HepG2 (cell line): Measurements from ENCODE around the gene ELMOD1. TPM values are rescaled to one million over a fixed set of nuclear protein-coding genes. Genes with fewer than 3 reads are reported as not detected.

ENCODE experiments used
- ATAC-seq: fragments of 200-7000 bp; cut with Tn5 transposase; 3 replicates; pipeline ENCODE4 v1.9.1; 2020; ENCODE audit warnings: mild to moderate bottlenecking, moderate library complexity
- BruUV-seq: library from RNA; stranded (reverse); fragments of 400-500 nt; replicated peaks from 2 replicates; lab custom pipeline; 2021; lab: Mats Ljungman, UMichigan
- CTCF ChIA-PET: fragments of 300-600 bp; formaldehyde crosslinking; extraction: SDS; loops from one replicate; lab custom pipeline; 2021; ENCODE audit warnings: low total read pairs, inconsistent platforms, low intra/inter-chr PET ratio; lab: Yijun Ruan, JAX
- POLR2A ChIA-PET: fragments of 350-600 bp; sonication (Branson Sonifier 250); formaldehyde crosslinking; loops from one replicate; lab custom pipeline; 2020; ENCODE audit warnings: antibody characterized with exemption, inconsistent platforms; lab: Yijun Ruan, JAX
- DNase-seq: peaks from one replicate; pipeline ENCODE4 v3.0.0-alpha.2; 2015; ENCODE audit warnings: low spot score
- FAIRE-seq: peaks from 3 replicates; lab custom pipeline; 2011; peaks lifted over from hg19 to GRCh38; lab: Jason Lieb, UNC
- H2AFZ ChIP-seq: one replicate; pipeline ENCODE4 v1.6.1; 2011; ENCODE audit warnings: low read length, inconsistent platforms
- H3K27ac ChIP-seq: fragments of 300-600 bp; 3 replicates; pipeline ENCODE4 v1.8.0; 2011; ENCODE audit warnings: mixed run types, mild to moderate bottlenecking, mixed read lengths, low read length, inconsistent platforms; ENCODE audit not compliant: insufficient read depth; ENCODE audit errors: extremely low read length
- H3K27me3 ChIP-seq, 2 experiments: fragments of 200-600 bp in 1 of 2; 2 replicates in 1 of 2; 3 replicates in 1 of 2; pipeline versions ENCODE4 v1.6.0 to v1.8.0; 2011; ENCODE audit warnings: low read length in 2 of 2, mild to moderate bottlenecking in 2 of 2, moderate library complexity in 2 of 2, inconsistent platforms in 1 of 2; ENCODE audit not compliant: insufficient read depth in 2 of 2, control insufficient read depth in 1 of 2
- H3K36me3 ChIP-seq, 2 experiments: fragments of 200-600 bp in 1 of 2; replicated peaks in 1 of 2; 2 replicates in 1 of 2; 3 replicates in 1 of 2; pipeline versions ENCODE4 v1.5.1 to v1.8.0; 2011; ENCODE audit warnings: low read length in 2 of 2, inconsistent platforms in 1 of 2; ENCODE audit not compliant: insufficient read depth in 2 of 2, control insufficient read depth in 1 of 2
- H3K4me1 ChIP-seq: 2 replicates; pipeline ENCODE4 v1.5.1; 2012; ENCODE audit warnings: low read length, inconsistent platforms; ENCODE audit not compliant: insufficient read depth
- H3K4me2 ChIP-seq: 2 replicates; pipeline ENCODE4 v1.6.0; 2011; ENCODE audit warnings: low read depth, low read length, inconsistent platforms
- H3K4me3 ChIP-seq, 3 experiments: fragments of 200-600 bp in 1 of 3; sonication (generic), shearing (Covaris generic) in 1 of 3; replicated peaks in 1 of 3; 2 replicates each; pipeline ENCODE4 v1.5.1; 2011 to 2016; ENCODE audit warnings: low read length in 3 of 3, inconsistent platforms in 2 of 3, low read depth in 2 of 3, mild to moderate bottlenecking in 2 of 3, control low read depth in 1 of 3, mixed read lengths in 1 of 3; ENCODE audit not compliant: insufficient read depth in 1 of 3
- H3K79me2 ChIP-seq: one replicate; pipeline ENCODE4 v1.6.1; 2011; ENCODE audit warnings: low read length, inconsistent platforms; ENCODE audit not compliant: insufficient read depth
- H3K9ac ChIP-seq: 2 replicates; pipeline ENCODE4 v1.6.0; 2011; ENCODE audit warnings: mild to moderate bottlenecking, low read depth, low read length, inconsistent platforms; ENCODE audit not compliant: insufficient read depth
- H3K9me3 ChIP-seq: 2 replicates; pipeline ENCODE4 v1.5.1; 2012; ENCODE audit warnings: mild to moderate bottlenecking, low read length
- H4K20me1 ChIP-seq: 2 replicates; pipeline ENCODE4 v1.6.0; 2011; ENCODE audit warnings: inconsistent platforms, mild to moderate bottlenecking, low read length, moderate library complexity; ENCODE audit not compliant: insufficient read depth
- AGO2 ChIP-seq: fragments of 200-400 bp; formaldehyde crosslinking; optimal IDR thresholded peaks from 2 replicates; pipeline ENCODE3; 2017; ENCODE audit warnings: mild to moderate bottlenecking, low read depth, low read length, moderate library complexity
- ATF7 ChIP-seq, 2 experiments: fragments of 450-650 bp in 1 of 2; sonication (generic) in 1 of 2; formaldehyde crosslinking in 1 of 2; IDR thresholded peaks; 2 replicates each; pipeline versions ENCODE4 v1.4.0 to v1.6.1; 2016 to 2020; ENCODE audit warnings: antibody characterized with exemption in 1 of 2, mild to moderate bottlenecking in 1 of 2, missing genetic modification reagents in 1 of 2
- IKZF1 ChIP-seq: fragments of 450-650 bp; IDR thresholded peaks from 2 replicates; pipeline ENCODE4 v1.7.1; 2016
- KDM4B ChIP-seq: sonication (generic); formaldehyde crosslinking; IDR thresholded peaks from 2 replicates; pipeline ENCODE4 v1.4.0; 2020; ENCODE audit warnings: missing genetic modification reagents
- KDM6A ChIP-seq: IDR thresholded peaks from 2 replicates; pipeline ENCODE4 v1.6.1; 2016; ENCODE audit warnings: low read depth
- KLF9 ChIP-seq: IDR thresholded peaks from 2 replicates; pipeline ENCODE4 v1.6.1; 2016; ENCODE audit warnings: low read depth
- RBM22 ChIP-seq: fragments of 200-400 bp; formaldehyde crosslinking; optimal IDR thresholded peaks from 2 replicates; pipeline ENCODE3; 2017; ENCODE audit warnings: mild to moderate bottlenecking, low read length, moderate library complexity
- SMAD1 ChIP-seq: sonication (generic); formaldehyde crosslinking; IDR thresholded peaks from 2 replicates; pipeline ENCODE4 v1.4.0; 2020; ENCODE audit warnings: missing genetic modification reagents, low read depth, mild to moderate bottlenecking, borderline replicate concordance
- ZBTB49 ChIP-seq: sonication (generic); formaldehyde crosslinking; IDR thresholded peaks from 2 replicates; pipeline ENCODE4 v1.4.0; 2020; ENCODE audit warnings: missing genetic modification reagents, borderline replicate concordance
- ZFAT ChIP-seq: sonication (generic); formaldehyde crosslinking; conservative IDR thresholded peaks from 2 replicates; pipeline ENCODE4 v1.8.1; 2023; ENCODE audit warnings: missing genetic modification reagents, inconsistent platforms
- ZNF18 ChIP-seq: sonication (generic); formaldehyde crosslinking; IDR thresholded peaks from 2 replicates; pipeline ENCODE4 v1.8.0; 2022; ENCODE audit warnings: mild to moderate bottlenecking, missing genetic modification reagents; ENCODE audit not compliant: insufficient replicate concordance
- ZNF552 ChIP-seq: sonication (generic); formaldehyde crosslinking; IDR thresholded peaks from 2 replicates; pipeline ENCODE4 v1.9.0; 2022; ENCODE audit warnings: missing genetic modification reagents, mild to moderate bottlenecking, borderline replicate concordance
- ZNF746 ChIP-seq: sonication (generic); formaldehyde crosslinking; IDR thresholded peaks from 2 replicates; pipeline ENCODE4 v1.8.0; 2022; ENCODE audit warnings: mild to moderate bottlenecking, missing genetic modification reagents
- ZNF768 ChIP-seq: sonication (generic); formaldehyde crosslinking; IDR thresholded peaks from 2 replicates; pipeline ENCODE4 v1.4.0; 2020; ENCODE audit warnings: missing genetic modification reagents
- ZNF879 ChIP-seq: sonication (generic); formaldehyde crosslinking; IDR thresholded peaks from 2 replicates; pipeline ENCODE4 v1.8.1; 2023; ENCODE audit warnings: missing genetic modification reagents
- WGBS: methylation state at CpG from one replicate; pipeline ENCODE4 v1.1.6; 2017; ENCODE audit warnings: low lambda C conversion rate; 5-methylcytosine and 5-hydroxymethylcytosine counted together
- in situ Hi-C: cut with HindIII; loops from 2 replicates; pipeline ENCODE4 v1.10.0; 2017; ENCODE audit warnings: low pct_unique_long_range_greater_than_20kb; ENCODE audit not compliant: extremely low pct_ligation_motif_present
- intact Hi-C: fragments of 100-400 bp; cut with micrococcal nuclease; formaldehyde crosslinking; loops from one replicate; pipeline ENCODE4 v1.10.0; 2022; ENCODE audit not compliant: unreplicated experiment
- polyA plus RNA-seq, 8 experiments: library from polyadenylated mRNA; depleted of rRNA in 3 of 8; stranded (reverse) in 7 of 8; unstranded in 1 of 8; fragments of >200 nt; fragmentation: Illumina TruSeq in 4 of 8; extraction: Trizol in 4 of 8; gene quantifications; 2 replicates each; pipeline versions ENCODE4 v1.2.1 to v1.2.3, GENCODE V29; 2011 to 2016; ENCODE audit warnings: low read depth in 4 of 8, missing spikeins in 1 of 8, mixed read lengths in 1 of 8; ENCODE audit not compliant: insufficient read depth in 1 of 8
- total RNA-seq, 5 experiments: library from RNA; depleted of rRNA; stranded (reverse); fragments of >200 nt; fragmentation: Illumina TruSeq; extraction: Trizol; gene quantifications; 2 replicates each; pipeline ENCODE4 v1.2.3, GENCODE V29; 2016; ENCODE audit warnings: low read depth in 1 of 5

The ELMOD1 gene
- total and polyA plus RNA-seq, 2 of the 13 experiments (the other 11 are each of a cell fraction or from before 2014, with no cell fraction given) = not detected

- ChIA-PET CTCF (no interaction called here), POLR2A (no interaction called here)
- Histone ChIP-seq H3K9ac (no peak overlapping the region), H3K4me2 (no peak overlapping the region), H3K27ac (no peak overlapping the region), H3K4me3 (no peak overlapping the region), H3K27me3 (peaks cover 0 to 37% of the 10 kb centered on the region in 2 experiments; a peak in 3 of 5 replicates), H4K20me1 (no peaks in the 10 kb centered on the region), H3K4me1 (peaks cover 21% of the 10 kb centered on the region), H2AFZ (no peak overlapping the region), H3K79me2 (no peaks in the 10 kb centered on the region), H3K36me3 (no peaks in the 10 kb centered on the region), H3K9me3 (no peaks in the 10 kb centered on the region)
- TF ChIP-seq ZNF879 (CRISPR knock-in tag) (no peak), SMAD1 (CRISPR knock-in tag) (no peak), ZFAT (CRISPR knock-in tag) (no peak), ATF7 (IDR thresholded peaks at IDR 0.05) (no peak), ATF7 (CRISPR knock-in tag; IDR thresholded peaks at IDR 0.05) (no peak), ZNF768 (no peak), KDM4B (CRISPR knock-in tag) (no peak), RBM22 (no peak), ZNF552 (CRISPR knock-in tag) (no peak), AGO2 (no peak), IKZF1 (no peak), KLF9 (CRISPR knock-in tag) (no peak), ZBTB49 (no peak), KDM6A (CRISPR knock-in tag) (no peak), ZNF18 (CRISPR knock-in tag) (no peak), ZNF746 (no peak)
- in situ Hi-C loops = no loop called here
- intact Hi-C loops = no loop called here
- no TSS peak for BruUV-seq
- FAIRE-seq = no peak
- ATAC-seq = no peak
- 36% methylated on average over 5 of the region's 5 CpGs for WGBS
- no peak for DNase-seq
These were observed 1.9 kb downstream of the ELMOD1 start for GRCh38 chr11:107592813-107593212.
